H1 (cell line): ENCODE data around the gene TFEC. TPM values are rescaled to one million over a fixed set of nuclear protein-coding genes. Genes with fewer than 3 reads are reported as not detected.

Experiments
- BACH1 ChIP-seq: IDR thresholded peaks from 2 replicates; pipeline ENCODE4 v1.6.1; 2012; ENCODE audit warnings: low read length, improper control_type of control experiment
- PHF8 ChIP-seq: fragments of 200-600 bp; sonication (generic); conservative IDR thresholded peaks from 2 replicates; pipeline ENCODE4 v1.7.1; 2012; ENCODE audit warnings: low read depth, mild to moderate bottlenecking, inconsistent platforms, low read length, moderate library complexity
- SIX5 ChIP-seq: IDR thresholded peaks from 2 replicates; pipeline ENCODE4 v1.6.1; 2011; ENCODE audit warnings: mild to moderate bottlenecking, low read depth, low read length
- TAF7 ChIP-seq: optimal IDR thresholded peaks from 2 replicates; pipeline ENCODE3; 2011; ENCODE audit warnings: low read depth, mild to moderate bottlenecking, inconsistent platforms, low read length, moderate library complexity, borderline replicate concordance
- polyA plus RNA-seq, 7 experiments: library from polyadenylated mRNA; depleted of rRNA in 3 of 7; stranded (reverse) in 5 of 7; unstranded in 2 of 7; fragments of >200 nt in 5 of 7; fragments of 200-250 nt in 2 of 7; gene quantifications; 1 replicate in 5 of 7; 2 replicates in 1 of 7; 4 replicates in 1 of 7; pipeline versions ENCODE4 v1.2.1 to v1.2.3, GENCODE V29; 2011 to 2013; ENCODE audit warnings: missing spikeins in 2 of 7, mixed read lengths in 2 of 7
- total RNA-seq: library from RNA; stranded (reverse); fragmentation: NEBNext Ultra II Directional; extraction: Animal tissue kit (Norgen Biotek cat#: 25700); gene quantifications from 2 replicates; pipeline ENCODE4 v1.2.1, GENCODE V29; 2021
- TF ChIP-seq, protein P1 (sequence below): IDR thresholded peaks from 2 replicates; pipeline ENCODE4 v1.6.1; 2011; ENCODE audit warnings: low read depth, mild to moderate bottlenecking, low read length; ENCODE audit not compliant: insufficient read depth

TFEC gene
- total and polyA plus RNA-seq, 2 of the 8 experiments (the other 6 are each of a cell fraction or from before 2014, with no cell fraction given), result not detected

DNA sequence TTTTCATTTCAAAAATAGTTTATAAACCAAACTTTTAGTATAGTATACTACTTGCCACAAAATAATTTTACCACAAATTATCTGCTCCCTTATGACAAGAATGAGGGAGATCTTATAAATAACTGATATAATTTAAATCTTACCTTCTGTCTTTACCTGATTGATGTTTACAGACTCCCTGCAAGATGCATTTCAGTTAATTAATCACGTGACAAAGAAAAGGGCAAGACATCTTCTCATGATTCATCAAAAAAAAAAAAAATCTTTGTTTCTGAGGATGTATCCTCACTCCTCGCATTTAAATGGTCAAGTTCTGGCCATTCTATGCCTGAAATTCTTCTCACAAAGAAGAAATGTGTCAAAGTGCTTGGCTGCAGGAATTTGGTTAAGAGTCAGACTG is 2.3 kb upstream of the TFEC start (continued):
- TF ChIP-seq PHF8 (no peak), SIX5 (no peak), BACH1 (no peak), TAF7 (no peak)
- TF ChIP-seq, protein P1, sequence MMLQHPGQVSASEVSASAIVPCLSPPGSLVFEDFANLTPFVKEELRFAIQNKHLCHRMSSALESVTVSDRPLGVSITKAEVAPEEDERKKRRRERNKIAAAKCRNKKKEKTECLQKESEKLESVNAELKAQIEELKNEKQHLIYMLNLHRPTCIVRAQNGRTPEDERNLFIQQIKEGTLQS, result no peak
